Osteocyte (in vitro differentiated cells): ENCODE data around the gene NTSR1. TPM values are rescaled to one million over a fixed set of nuclear protein-coding genes. Genes with fewer than 3 reads are reported as not detected.

ENCODE experiments used
- DNase-seq: peaks from one replicate; pipeline ENCODE4 v3.0.0; 2021; ENCODE audit warnings: mixed read lengths; ENCODE audit not compliant: unreplicated experiment; ENCODE audit errors: extremely low spot score
- H3K27ac Mint-ChIP-seq: one replicate; pipeline ENCODE4 v1.8.0; 2021; ENCODE audit warnings: mild to moderate bottlenecking, mixed read lengths; ENCODE audit not compliant: unreplicated experiment
- H3K27me3 Mint-ChIP-seq: one replicate; pipeline ENCODE4 v1.8.0; 2021; ENCODE audit warnings: mixed read lengths; ENCODE audit not compliant: unreplicated experiment
- H3K36me3 Mint-ChIP-seq: one replicate; pipeline ENCODE4 v1.8.0; 2021; ENCODE audit warnings: mixed read lengths; ENCODE audit not compliant: unreplicated experiment
- H3K4me1 Mint-ChIP-seq: one replicate; pipeline ENCODE4 v1.8.0; 2021; ENCODE audit warnings: mixed read lengths; ENCODE audit not compliant: unreplicated experiment
- H3K4me3 Mint-ChIP-seq: one replicate; pipeline ENCODE4 v1.8.0; 2021; ENCODE audit warnings: mild to moderate bottlenecking, moderate library complexity, mixed read lengths; ENCODE audit not compliant: unreplicated experiment
- H3K9me3 Mint-ChIP-seq: one replicate; pipeline ENCODE4 v1.8.0; 2021; ENCODE audit warnings: mixed read lengths; ENCODE audit not compliant: unreplicated experiment
- total RNA-seq: library from RNA; stranded (reverse); gene quantifications from 2 replicates; pipeline ENCODE4 v1.2.1, GENCODE V29; 2021
- TF ChIP-seq, protein P1 (sequence below): fragments of 200-600 bp; sonication (generic); IDR thresholded peaks from 2 replicates; pipeline ENCODE4 v1.5.0; 2021; ENCODE audit warnings: antibody characterized with exemption, mild to moderate bottlenecking, moderate library complexity

Gene NTSR1
- total RNA-seq, 1 donor from 2014 or later = 0.11 TPM

DNA sequence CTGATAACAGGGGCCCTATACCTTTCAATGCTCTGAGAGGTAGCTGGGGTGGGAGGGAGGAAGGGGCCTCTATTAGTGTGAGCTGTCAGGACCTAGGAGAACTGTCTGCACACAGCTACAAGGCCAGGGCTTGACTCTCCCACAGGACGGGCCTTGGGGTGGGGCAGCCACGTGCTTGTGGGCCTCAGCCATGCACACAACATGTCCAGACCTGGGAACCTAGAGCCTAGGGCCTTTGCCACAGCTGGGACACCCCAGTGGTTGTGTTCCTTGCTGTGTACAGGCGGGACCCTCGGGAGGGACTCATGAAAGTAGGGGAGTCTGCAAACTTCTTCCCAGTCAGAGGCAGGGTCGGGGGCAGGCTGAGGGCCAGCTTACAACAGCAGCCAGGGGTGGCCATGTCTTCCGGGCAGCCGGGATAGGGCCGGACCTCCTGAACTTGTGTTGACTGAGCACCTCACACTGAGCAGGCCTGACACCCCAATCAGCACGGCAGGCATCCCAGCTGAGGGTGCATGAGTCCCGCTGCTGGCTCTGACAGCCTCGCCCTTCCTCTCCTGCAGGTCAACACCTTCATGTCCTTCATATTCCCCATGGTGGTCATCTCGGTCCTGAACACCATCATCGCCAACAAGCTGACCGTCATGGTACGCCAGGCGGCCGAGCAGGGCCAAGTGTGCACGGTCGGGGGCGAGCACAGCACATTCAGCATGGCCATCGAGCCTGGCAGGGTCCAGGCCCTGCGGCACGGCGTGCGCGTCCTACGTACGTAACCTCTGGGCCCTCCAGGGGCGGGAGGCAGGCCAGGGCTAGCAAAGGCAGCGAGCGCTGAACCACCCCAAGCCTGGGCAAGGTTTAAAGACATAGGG, 45.7 kb downstream of the NTSR1 start:
- H3K4me1 Mint-ChIP-seq = no peaks in the 10 kb centered on the region
- no peak overlapping the region for H3K27ac Mint-ChIP-seq

DNA sequence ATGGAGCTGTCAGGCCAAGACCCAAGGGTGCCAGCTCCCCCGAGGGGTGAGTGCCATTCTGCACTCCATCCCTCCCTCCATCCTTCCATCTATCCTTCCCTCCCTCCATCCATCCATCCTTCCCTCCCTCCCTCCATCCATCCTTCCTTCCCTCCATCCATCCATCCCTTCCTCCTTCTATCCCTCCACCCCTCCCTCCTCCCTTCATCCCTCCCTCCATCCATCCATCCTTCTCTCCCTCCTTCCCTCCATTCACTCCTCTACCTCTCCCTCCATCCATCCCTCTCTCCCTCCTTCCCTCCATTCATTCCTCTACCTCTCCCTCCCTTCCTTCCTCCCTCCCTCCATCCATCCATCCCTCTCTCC, 46.3 kb downstream of the NTSR1 start:
- peaks cover 27% of the 10 kb centered on the region for H3K27me3 Mint-ChIP-seq
- TF ChIP-seq, protein P1, sequence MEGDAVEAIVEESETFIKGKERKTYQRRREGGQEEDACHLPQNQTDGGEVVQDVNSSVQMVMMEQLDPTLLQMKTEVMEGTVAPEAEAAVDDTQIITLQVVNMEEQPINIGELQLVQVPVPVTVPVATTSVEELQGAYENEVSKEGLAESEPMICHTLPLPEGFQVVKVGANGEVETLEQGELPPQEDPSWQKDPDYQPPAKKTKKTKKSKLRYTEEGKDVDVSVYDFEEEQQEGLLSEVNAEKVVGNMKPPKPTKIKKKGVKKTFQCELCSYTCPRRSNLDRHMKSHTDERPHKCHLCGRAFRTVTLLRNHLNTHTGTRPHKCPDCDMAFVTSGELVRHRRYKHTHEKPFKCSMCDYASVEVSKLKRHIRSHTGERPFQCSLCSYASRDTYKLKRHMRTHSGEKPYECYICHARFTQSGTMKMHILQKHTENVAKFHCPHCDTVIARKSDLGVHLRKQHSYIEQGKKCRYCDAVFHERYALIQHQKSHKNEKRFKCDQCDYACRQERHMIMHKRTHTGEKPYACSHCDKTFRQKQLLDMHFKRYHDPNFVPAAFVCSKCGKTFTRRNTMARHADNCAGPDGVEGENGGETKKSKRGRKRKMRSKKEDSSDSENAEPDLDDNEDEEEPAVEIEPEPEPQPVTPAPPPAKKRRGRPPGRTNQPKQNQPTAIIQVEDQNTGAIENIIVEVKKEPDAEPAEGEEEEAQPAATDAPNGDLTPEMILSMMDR = no peak
- no peaks in the 10 kb centered on the region for H3K36me3 Mint-ChIP-seq
- no peaks in the 10 kb centered on the region for H3K9me3 Mint-ChIP-seq
- H3K27ac Mint-ChIP-seq = no peak overlapping the region
- no peak for DNase-seq
- H3K4me1 Mint-ChIP-seq = no peaks in the 10 kb centered on the region
- H3K4me3 Mint-ChIP-seq = no peak overlapping the region

More for the DNA sequence above, 45.7 kb downstream of the NTSR1 start:
- Mint-ChIP-seq H3K36me3 (no peaks in the 10 kb centered on the region), H3K9me3 (no peaks in the 10 kb centered on the region), H3K27me3 (peaks cover 28% of the 10 kb centered on the region), H3K4me3 (no peak overlapping the region)
- TF ChIP-seq, protein P1 = no peak
- no peak for DNase-seq

DNA sequence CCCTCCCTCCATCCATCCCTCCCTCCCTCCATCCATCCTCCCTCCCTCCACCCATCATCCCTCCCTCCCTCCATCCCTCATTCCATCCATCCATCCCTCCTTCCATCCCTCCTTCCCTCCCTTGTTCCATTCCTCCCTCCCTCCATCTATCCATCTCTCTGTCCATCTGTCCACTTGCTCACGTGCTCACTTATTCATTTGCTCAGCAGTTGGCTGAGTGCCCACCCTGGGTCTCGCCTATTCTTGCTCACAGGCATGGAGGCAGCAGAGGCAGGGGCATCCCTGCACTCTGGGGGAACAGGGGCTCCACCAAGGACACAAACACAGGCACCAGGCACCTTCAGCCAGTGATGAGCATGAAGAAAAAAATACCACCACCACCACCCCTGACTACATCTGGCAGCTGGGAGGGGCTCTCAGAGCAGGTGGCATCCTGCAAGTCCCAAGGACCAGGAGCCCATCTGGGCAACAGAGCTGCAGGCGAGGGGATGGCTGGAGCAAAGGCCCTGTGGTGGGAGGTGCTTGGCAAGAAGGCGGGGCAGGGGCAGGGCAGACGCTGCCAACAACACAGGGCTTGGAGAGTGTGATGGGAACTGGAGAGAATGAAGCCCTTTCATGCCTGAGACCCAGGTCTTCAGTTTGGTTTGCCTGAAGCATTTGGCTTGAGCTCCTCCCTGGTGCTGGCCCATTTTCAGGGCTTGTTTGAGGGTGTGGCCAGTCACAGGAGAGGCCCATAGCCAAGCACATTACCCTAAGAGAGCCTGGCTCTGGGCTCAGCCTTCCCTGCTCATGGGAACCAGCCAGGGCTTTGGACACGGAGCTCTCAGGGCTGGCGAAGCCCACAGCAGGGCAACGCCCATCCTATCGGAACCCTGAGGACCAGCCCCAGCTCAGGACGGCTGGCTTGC, 47.4 kb downstream of the NTSR1 start:
- H3K9me3 Mint-ChIP-seq = no peaks in the 10 kb centered on the region
- DNase-seq = no peak
- H3K4me3 Mint-ChIP-seq = no peak overlapping the region
- no peaks in the 10 kb centered on the region for H3K36me3 Mint-ChIP-seq
- peaks cover 26% of the 10 kb centered on the region for H3K27me3 Mint-ChIP-seq
- no peak overlapping the region for H3K27ac Mint-ChIP-seq
- TF ChIP-seq, protein P1 = no peak
- no peaks in the 10 kb centered on the region for H3K4me1 Mint-ChIP-seq

DNA sequence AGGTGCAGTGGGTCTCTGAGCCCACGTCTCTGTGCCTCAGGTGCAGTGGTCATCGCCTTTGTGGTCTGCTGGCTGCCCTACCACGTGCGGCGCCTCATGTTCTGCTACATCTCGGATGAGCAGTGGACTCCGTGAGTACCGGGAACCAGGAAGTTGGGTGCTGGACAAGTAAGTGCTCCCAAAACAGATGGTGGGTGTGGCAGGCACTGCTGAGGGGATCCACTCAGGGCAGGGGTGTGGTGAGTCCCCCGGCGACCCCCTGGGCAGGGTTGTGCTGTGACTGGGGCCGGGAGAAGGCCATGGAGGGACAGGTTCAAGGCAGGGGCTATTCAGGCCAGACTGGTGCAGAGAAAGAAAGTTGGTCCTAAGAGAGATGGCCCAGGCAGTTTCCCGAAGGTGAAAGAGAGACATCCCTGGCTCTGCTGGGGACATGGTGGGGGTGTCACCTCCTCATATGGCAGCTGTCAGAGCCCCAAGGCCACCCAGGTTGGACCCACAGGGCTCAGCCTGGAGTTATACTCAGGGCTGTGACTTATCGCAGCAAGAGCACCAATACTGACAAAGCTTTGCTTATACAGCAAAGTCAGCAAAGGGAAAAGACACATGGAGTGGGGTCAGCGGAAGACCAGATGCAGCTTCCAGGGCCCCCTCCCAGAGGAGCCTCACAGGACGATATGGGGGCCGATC, 49.7 kb downstream of the NTSR1 start:
- Mint-ChIP-seq H3K36me3 (no peaks in the 10 kb centered on the region), H3K4me3 (no peak overlapping the region), H3K4me1 (no peaks in the 10 kb centered on the region), H3K27me3 (peaks cover 24% of the 10 kb centered on the region), H3K9me3 (no peaks in the 10 kb centered on the region), H3K27ac (no peak overlapping the region)
- no peak for DNase-seq
- TF ChIP-seq, protein P1 = no peak
